ENCODE measurements around the gene SCARB1.

SCARB1 gene

DNA sequence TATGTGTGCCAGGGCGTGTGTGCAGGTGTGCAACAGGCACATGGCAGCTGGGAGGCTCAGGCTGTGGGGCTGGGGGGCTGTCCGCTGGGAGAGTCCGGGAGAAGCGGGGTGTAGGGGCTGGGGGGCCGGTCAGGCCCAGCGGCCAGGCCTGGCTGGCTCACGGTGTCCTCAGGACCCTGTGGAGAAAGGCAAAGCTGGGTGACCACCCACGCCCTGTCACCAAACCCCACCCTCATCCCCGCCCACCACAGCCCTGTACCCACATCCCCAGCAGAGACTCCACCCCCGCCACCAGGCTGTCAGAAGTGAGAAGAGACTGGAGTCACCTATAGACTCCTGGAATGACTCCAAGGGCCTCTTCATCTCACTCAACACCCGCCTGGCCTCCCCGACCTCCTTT is 85.3 kb downstream of the SCARB1 start:
- H3K9ac ChIP-seq (ENCODE audit: low read length), result no peak overlapping the region
- peaks cover 9% of the 10 kb centered on the region for H3K4me1 ChIP-seq (ENCODE audit: insufficient read depth, low read length, severe bottlenecking)
- H2AFZ ChIP-seq (ENCODE audit: low read length), result no peak overlapping the region
- no peaks in the 10 kb centered on the region for H4K20me1 ChIP-seq (ENCODE audit: insufficient read depth, low read length)
- no peak for TF ChIP-seq EZH2 (IDR thresholded peaks at IDR 0.05; ENCODE audit: borderline replicate concordance, low read length)
- H3K36me3 ChIP-seq (ENCODE audit: insufficient read depth, low read length), result no peaks in the 10 kb centered on the region
- no peak overlapping the region for H3K4me2 ChIP-seq (ENCODE audit: low read length)
- H3K9me2 ChIP-seq (ENCODE audit: low read depth, low read length), result no peaks in the 10 kb centered on the region
- H3K79me2 ChIP-seq (ENCODE audit: insufficient read depth, low read length), result no peaks in the 10 kb centered on the region
- peaks cover 16% of the 10 kb centered on the region; the same call in 1 of the 2 replicates for H3K27me3 ChIP-seq (ENCODE audit: insufficient read depth, low read length)
- H3F3A ChIP-seq (ENCODE audit: insufficient read depth, low read length), result no peaks in the 10 kb centered on the region
- H3K4me3 ChIP-seq (ENCODE audit: low read depth, low read length, poor library complexity, severe bottlenecking), result no peak overlapping the region
- H3K27ac ChIP-seq (ENCODE audit: low read depth, low read length, poor library complexity, severe bottlenecking), result no peak overlapping the region
- no peaks in the 10 kb centered on the region for H3K9me3 ChIP-seq (ENCODE audit: low read length)

GRCh38 chr12:124777399-124778372 is 86.0 kb downstream of the SCARB1 start:
- Histone ChIP-seq H3K4me2 (ENCODE audit: low read length) (no peak overlapping the region), H3K36me3 (ENCODE audit: insufficient read depth, low read length) (no peaks in the 10 kb centered on the region), H3K9me3 (ENCODE audit: low read length) (no peaks in the 10 kb centered on the region), H3K27ac (ENCODE audit: low read depth, low read length, poor library complexity, severe bottlenecking) (no peak overlapping the region), H3K9ac (ENCODE audit: low read length) (no peak overlapping the region), H3K27me3 (ENCODE audit: insufficient read depth, low read length) (peaks cover 14% of the 10 kb centered on the region; the same call in 1 of the 2 replicates), H3K9me2 (ENCODE audit: low read depth, low read length) (no peaks in the 10 kb centered on the region), H3K4me1 (ENCODE audit: insufficient read depth, low read length, severe bottlenecking) (peaks cover 9% of the 10 kb centered on the region), H4K20me1 (ENCODE audit: insufficient read depth, low read length) (no peaks in the 10 kb centered on the region), H3K79me2 (ENCODE audit: insufficient read depth, low read length) (no peaks in the 10 kb centered on the region), H2AFZ (ENCODE audit: low read length) (no peak overlapping the region), H3K4me3 (ENCODE audit: low read depth, low read length, poor library complexity, severe bottlenecking) (no peak overlapping the region), H3F3A (ENCODE audit: insufficient read depth, low read length) (no peaks in the 10 kb centered on the region)
- TF ChIP-seq EZH2 (IDR thresholded peaks at IDR 0.05; ENCODE audit: borderline replicate concordance, low read length), result no peak

DNA sequence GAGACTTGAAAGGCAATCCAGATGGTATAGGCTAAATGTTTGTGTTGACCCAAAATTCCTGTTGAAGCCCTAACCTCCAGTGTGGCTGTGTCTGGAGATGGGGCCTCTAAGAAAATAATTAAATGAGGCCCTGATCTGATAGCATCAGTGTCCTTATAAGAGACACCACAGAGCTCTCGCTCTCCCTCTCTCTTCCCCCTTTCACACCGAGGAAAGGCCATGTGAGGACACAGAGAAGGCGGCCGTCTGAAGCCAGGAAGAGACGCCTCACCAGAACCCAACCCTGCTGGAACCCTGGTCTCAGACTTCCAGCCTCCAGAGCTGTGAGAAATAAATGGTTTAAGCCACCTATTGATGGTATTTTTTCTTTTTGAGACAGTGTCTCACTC is 87.5 kb downstream of the SCARB1 start:
- Histone ChIP-seq H3K36me3 (ENCODE audit: insufficient read depth, low read length) (no peaks in the 10 kb centered on the region), H3K4me2 (ENCODE audit: low read length) (no peak overlapping the region), H3K9ac (ENCODE audit: low read length) (no peak overlapping the region), H3K79me2 (ENCODE audit: insufficient read depth, low read length) (no peaks in the 10 kb centered on the region), H3K27me3 (ENCODE audit: insufficient read depth, low read length) (peaks cover 10% of the 10 kb centered on the region; the same call in 1 of the 2 replicates), H3K9me3 (ENCODE audit: low read length) (no peaks in the 10 kb centered on the region), H3K4me1 (ENCODE audit: insufficient read depth, low read length, severe bottlenecking) (peaks cover 9% of the 10 kb centered on the region), H3K9me2 (ENCODE audit: low read depth, low read length) (no peaks in the 10 kb centered on the region), H3F3A (ENCODE audit: insufficient read depth, low read length) (no peaks in the 10 kb centered on the region), H3K27ac (ENCODE audit: low read depth, low read length, poor library complexity, severe bottlenecking) (no peak overlapping the region), H4K20me1 (ENCODE audit: insufficient read depth, low read length) (no peaks in the 10 kb centered on the region), H2AFZ (ENCODE audit: low read length) (no peak overlapping the region), H3K4me3 (ENCODE audit: low read depth, low read length, poor library complexity, severe bottlenecking) (no peak overlapping the region)
- no peak for TF ChIP-seq CTCF (IDR thresholded peaks at IDR 0.05; ENCODE audit: low read length)

DNA sequence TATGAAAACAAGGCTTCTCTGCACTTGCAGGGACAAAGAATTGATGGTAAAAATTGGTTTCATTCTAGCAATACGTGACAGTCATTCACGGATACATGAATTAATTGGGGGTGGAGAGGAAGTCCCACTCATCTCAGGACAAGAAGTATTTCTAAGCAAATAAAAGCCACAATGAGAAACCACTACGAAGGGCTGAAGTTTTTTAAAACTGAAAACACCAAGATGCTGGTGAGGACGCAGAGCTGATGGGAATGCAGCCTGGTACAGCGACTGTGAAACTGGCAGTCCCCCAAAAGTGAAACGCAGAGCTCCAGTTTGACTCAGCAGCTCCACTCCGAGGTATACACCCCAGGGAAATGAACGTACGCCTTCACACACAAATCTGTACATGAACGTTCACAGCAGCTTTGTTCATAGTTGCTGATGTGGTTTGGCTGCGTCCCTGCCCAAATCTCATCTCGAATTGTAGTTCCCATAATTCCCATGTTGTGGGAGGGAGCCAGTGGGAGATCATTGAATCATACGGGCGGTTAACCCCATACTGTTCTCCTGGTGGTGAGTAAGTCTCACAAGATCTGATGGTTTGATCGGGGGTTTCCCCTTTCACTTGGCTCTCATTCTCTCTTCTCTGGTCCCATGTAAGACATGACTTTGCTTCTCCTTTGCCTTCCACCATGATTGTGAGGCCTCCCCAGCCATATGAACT is 89.0 kb downstream of the SCARB1 start:
- Histone ChIP-seq H3K79me2 (ENCODE audit: insufficient read depth, low read length) (no peaks in the 10 kb centered on the region), H2AFZ (ENCODE audit: low read length) (no peak overlapping the region), H3K27ac (ENCODE audit: low read depth, low read length, poor library complexity, severe bottlenecking) (no peak overlapping the region), H3K4me3 (ENCODE audit: low read depth, low read length, poor library complexity, severe bottlenecking) (no peak overlapping the region), H3K36me3 (ENCODE audit: insufficient read depth, low read length) (no peaks in the 10 kb centered on the region), H4K20me1 (ENCODE audit: insufficient read depth, low read length) (no peaks in the 10 kb centered on the region), H3K4me2 (ENCODE audit: low read length) (peak overlapping the region; percentile 3; the same call in 1 of the 2 replicates), H3K4me1 (ENCODE audit: insufficient read depth, low read length, severe bottlenecking) (peaks cover 9% of the 10 kb centered on the region), H3K9me2 (ENCODE audit: low read depth, low read length) (no peaks in the 10 kb centered on the region), H3K9ac (ENCODE audit: low read length) (no peak overlapping the region), H3K27me3 (ENCODE audit: insufficient read depth, low read length) (peaks cover 9% of the 10 kb centered on the region; the same call in 1 of the 2 replicates), H3F3A (ENCODE audit: insufficient read depth, low read length) (no peaks in the 10 kb centered on the region), H3K9me3 (ENCODE audit: low read length) (no peaks in the 10 kb centered on the region)
- no peak for TF ChIP-seq EZH2 (IDR thresholded peaks at IDR 0.05; ENCODE audit: borderline replicate concordance, low read length)
- no peak for TF ChIP-seq CTCF (IDR thresholded peaks at IDR 0.05; ENCODE audit: low read length)
